ENCODE results near the gene PLCD3.

- TF ChIP-seq CTCF (IDR thresholded peaks at IDR 0.05) (no peak), POLR2A (IDR thresholded peaks at IDR 0.05) (no peak)
Observed at GRCh38 chr17:45129940-45130680, 2.2 kb downstream of the PLCD3 start.
